HTERT RPE-1 (cell line): ENCODE measurements around the gene ABCC9.
"Not testable (repeated sequence)": the region's sequence is repeated elsewhere in the genome, so short reads cannot be mapped to it uniquely, and the experiment has no call there.

Source experiments
- in situ Hi-C: fragments of 300-500 bp; cut with MboI; formaldehyde crosslinking; loops from 4 replicates; pipeline ENCODE4 v1.14.3; 2020; ENCODE audit warnings: low sequenced_read_pairs

ABCC9 gene

DNA sequence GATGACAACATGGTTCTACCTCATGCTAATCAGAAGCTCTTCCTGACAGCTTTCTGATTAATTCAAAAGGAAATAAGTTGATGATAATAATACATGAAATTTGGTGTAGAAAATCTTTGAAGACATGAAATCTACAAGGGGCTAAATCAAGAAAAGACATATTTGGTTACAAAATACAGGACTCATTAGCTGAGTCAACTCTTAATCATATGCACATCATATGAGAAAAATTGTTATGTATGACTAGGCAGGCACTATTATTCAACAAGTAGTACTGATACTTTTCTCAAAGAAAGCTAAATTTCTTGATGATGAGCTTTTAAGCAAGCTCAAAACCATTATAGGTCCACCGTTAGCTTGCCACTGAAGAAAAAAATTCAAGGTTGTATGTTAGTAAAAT, 7.1 kb downstream of the ABCC9 start:
- in situ Hi-C loops = no loop called here

DNA sequence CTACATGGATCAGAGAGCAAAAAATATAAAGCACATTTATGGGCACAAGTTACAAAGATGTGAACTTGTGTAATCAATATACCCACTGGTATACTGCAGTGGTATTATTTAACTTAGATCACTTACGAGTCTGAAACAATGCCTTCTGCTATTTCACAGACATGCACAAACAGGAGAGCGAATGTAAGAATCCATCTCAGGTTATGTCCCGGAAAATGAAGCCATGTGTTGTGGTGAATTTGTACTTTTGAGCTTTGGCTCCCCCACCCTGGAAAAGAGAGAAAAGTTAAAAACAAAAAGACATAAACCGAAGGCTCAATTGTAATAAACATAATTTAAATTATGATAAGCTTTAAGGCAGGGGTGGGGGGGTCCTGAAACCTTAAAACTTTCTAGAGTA, 7.6 kb downstream of the ABCC9 start:
- in situ Hi-C loops = no loop called here

DNA sequence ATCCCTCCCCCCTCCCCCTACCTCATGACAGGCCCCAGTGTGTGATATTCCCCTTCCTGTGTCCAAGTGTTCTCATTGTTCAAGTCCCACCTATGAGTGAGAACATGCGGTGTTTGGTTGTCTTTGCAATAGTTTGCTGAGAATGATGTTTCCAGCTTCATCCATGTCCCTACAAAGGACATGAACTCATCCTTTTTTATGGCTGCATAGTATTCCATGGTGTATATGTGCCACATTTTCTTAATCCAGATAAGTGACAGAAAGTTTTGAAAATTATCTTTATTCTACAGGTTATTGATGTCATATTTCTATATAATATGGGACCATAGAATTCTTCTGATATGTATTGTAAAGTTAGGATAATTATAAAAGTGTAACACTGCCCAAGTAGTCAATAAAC, 11.3 kb downstream of the ABCC9 start:
- in situ Hi-C loops = not testable (repeated sequence)

DNA sequence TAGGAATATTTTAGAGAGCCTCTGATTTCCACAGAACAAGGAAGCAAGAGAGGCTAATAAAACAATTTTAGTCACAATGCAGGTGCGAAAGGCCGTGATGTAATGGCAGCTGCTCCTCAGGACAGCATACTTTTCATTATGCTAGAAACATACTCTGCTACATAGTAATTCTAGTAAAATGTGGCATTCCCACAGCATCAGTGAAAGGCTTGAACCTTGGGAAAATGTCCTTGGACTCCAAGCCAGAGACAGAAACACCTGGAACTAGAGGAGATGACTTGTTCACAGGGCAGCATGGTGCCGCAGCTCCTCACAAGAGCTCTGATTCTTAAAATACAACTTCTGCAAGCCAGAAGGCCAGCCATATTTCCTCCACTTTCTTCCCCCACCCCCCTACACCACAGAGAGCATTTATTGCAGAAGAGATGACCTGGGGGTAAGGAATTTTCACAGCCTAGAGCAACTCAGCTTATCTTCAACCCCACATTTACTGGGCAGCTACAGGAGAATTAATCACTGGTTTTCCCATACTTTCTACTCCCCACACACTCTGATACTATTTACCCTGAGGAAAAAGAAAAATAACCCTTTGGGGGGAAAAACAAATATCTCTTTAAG, 15.8 kb downstream of the ABCC9 start:
- in situ Hi-C loops = no loop called here

DNA sequence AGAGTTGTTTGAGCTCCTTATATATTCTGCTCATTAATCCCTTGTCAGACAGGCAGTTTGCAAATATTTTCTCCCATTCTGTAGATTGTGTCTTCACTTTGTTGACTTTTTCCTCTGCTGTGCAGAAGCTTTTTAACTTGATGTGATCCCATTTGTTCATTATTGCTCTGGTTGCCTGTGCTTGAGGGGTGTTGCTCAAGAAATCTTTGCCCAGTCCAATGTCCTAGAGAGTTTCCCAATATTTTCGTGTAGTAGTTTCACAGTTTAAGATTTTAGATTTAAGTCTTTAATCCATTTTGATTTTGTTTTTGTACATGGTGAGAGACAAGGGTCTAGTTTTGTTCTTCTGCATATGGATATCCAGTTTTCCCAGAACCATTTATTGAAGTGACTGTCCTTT, 19.8 kb downstream of the ABCC9 start:
- in situ Hi-C loops = no loop called here

DNA sequence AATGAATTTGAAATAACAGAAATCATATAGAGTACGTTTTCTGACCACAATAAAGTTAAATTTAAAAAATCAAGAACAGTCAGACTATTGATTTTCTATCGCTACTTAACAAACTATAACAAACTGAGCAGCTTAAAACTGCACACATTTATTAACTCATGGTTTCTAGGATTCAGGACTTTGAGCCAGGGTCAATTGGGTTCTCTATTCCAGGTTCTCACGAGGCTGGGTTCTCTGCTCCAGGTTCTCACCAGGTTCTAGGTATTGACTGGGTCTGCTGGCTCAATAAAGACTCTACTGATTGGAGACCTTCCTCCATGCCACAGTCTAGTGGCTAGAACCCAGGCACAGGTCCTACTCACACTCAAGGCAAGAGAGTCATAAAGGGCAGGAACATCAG, 22.8 kb downstream of the ABCC9 start:
- in situ Hi-C loops = no loop called here

DNA sequence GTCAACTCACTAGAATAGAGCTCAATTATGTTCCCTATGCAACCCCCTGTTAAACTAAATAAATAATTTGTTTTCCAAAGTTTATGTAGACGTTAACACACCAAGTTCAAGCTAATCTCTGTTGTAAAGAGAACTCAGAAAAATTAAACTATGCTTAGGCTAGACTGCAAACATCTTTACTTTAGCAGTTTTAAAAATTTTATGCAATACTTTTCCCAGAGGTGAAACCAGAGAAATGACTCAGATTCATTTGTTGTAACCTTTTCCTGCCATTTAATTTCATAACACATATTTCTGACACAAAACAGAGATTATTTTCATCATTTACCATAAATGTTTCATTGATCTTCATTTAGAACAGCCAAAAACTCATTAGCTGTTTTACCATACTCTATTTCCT, 27.4 kb downstream of the ABCC9 start:
- in situ Hi-C loops = no loop called here

DNA sequence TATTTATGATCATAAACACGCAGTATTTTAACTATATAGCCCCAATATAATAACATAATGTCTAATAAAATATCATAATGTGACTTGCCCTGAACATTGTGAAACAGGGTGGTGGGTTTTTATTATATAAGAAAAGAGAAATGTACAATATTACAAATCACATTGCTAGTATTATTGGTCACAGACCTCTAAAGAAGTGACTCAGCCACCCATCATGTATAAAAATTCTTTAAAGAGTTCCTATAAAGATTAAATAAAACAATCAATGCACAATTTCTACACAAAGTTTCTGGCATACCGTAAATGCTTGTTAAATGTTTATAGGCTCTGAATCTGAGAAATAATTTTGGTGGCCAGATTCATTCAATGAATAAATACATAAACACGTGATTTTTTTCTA, 28.9 kb downstream of the ABCC9 start:
- in situ Hi-C loops = no loop called here

DNA sequence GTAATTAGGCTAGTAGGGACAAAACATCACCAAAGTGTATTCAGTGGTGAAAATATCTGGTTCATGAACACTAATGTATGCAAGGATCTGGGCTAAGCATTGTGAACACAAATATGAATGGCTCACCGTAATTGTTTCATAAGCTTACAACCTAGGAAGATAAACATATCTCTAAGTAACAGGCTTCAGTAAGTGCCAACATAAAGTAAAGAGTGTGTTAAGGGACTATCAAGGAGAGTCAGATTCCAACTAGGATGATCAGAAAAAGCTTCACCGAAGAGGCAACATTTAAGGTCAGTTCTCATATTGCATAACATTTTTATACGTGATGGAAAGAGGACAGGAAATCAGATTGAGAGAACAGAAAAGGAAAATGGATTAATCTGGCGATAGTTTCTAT, 29.4 kb downstream of the ABCC9 start:
- in situ Hi-C loops = no loop called here

DNA sequence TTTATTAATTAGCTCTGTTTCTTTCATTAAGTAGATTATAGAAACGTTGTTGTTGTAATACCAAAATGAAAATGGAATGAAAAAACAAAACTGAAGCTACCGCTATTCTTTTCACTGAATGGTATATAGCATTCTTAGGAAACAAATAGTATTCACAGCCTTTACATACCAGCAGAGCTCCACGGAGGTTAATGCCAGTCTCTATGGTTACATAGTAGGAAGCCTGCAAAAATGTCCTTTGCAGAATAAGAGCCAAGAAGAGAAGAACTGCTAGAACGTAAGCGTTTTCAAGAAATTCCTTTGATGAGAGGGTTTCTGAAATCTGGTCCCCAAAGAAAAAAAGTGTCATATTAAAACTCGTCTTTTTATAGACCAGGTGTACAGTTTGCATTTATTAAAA, 30.6 kb downstream of the ABCC9 start:
- in situ Hi-C loops = no loop called here

DNA sequence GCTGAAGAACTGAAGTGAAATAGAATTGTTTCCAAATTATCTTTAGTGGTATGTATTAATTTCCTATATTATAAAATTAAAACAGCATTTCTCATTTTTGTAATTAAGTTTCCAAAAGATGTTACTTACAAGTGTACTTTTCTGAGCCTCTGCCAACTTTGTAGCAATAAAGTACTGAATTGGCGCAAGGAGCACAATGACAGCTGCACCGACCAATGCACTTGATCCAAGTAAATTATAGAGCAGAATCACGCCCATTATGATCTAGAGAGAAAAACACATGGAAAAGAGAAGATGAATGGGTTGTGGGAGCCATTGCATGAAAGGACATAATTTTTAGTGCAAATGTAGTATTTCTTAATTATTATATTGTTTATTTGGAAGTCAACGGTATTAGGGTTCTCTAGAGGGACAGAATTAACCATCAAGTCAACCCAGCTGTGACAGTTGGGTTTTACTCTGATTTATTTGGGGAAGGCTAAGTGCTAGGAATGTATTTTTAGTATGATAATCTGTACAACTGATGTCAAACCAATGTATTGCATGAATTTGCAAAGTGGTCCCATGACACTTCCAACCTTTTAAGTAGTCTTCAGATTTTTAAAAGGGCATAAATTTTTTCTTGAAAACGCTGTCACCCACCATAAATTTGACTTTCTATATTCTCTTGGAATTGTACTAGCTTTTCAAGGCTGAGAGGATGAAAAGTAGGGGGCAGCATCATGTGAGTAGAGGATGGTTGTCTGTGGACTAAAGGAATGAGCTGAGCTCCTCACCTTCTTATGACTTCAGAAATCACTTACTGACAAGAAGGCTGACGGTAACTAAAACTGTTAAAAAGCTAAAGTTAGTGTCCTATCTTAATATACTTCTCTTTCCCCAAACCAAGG, 33.0 kb downstream of the ABCC9 start:
- in situ Hi-C loops = no loop called here

DNA sequence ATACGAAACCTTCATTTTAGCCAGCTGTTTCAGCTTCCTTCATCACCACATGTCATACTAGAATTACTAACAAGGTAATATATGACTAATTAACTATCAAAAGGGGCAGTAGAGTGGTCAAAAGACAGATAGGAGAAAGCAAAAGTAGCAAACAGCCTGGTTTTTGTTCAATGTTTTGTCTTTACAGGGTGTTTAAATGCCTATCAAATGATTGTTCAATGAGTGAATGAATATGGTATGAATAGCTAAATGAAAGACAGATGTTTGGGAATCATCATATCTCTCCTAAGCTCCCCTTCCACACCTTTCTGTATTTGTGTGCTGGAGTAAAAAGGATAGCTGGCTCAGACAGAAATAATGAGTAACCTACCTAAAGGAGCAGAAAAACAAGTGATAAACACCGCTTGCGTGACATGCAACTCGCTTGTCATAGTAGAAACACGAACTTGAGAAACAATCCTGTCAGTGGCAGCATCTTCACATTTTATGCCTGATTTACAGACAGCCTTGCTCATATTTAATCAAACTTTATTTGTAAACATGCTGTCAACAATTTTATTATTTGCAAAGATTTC, 34.2 kb downstream of the ABCC9 start:
- in situ Hi-C loops = no loop called here

DNA sequence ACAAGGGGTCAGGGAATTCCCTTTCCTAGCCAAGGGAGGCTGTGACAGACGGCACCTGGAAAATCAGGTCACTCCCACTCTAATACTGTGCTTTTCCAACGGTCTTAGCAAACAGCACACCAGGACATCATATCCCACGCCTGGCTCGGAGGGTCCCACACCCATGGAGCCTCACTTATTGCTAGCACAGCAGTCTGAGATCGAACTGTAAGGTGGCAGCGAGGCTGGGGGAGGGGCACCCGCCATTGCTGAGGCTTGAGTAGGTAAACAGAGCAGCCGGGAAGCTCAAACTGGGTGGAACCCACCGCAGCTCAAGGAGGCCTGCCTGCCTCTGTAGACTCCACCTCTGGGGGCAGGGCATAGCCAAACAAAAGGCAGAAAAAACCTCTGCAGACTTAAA, 41.7 kb downstream of the ABCC9 start:
- in situ Hi-C loops = not testable (repeated sequence)

DNA sequence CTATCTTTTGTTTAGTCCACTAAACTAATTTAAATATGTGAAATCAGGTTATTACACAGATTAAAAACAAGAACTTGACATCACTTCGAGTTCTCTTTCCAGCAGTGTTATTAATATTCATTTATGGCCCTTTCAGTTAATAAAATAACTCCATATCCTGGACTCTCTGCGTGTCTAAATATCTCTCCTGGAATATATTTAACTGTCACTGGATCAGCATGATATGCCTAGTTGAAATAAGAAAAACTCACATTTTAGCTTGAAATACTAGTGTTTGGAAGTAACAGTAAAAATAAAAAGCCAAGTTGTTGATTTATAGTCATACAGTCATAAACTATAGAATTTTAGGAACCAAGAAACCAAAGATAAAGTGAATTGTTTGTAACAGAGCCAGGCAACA, 45.6 kb downstream of the ABCC9 start:
- in situ Hi-C loops = no loop called here

DNA sequence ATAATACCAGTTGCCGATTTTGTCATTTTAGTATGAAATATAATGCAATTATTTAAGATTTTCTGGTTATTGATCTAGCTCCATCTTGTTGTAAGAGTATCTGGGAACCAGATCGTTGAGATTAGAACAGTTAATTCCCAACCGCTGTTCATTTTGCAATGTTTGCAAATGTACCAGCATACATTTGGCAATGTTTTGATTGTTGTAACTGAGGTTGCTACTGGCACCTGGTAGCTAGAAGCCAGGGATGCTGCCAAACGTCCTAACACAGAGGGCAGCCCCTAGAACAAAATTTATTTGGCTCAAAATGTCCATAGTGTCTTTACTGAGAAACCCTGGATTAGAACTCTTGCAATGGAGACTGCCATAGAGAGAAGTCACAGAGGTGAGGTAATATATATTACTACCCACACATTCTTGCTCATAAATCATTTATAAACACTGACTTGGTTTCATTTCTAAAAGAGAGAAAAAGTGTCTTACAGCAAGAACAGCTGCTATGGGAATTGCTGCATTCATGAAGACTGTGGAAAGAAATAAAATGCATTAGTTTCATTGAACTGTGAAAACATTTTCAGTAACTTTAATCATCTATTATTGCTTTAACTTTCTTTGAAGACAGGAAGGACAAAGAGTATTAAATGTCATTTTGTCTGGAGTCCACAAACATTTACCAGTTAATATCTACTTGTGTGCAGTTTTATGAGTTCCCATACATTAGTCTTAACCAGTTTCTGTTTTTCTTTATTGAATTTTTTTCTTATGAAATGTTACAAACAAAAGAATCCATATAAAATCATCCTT, 46.2 kb downstream of the ABCC9 start:
- in situ Hi-C loops = no loop called here

DNA sequence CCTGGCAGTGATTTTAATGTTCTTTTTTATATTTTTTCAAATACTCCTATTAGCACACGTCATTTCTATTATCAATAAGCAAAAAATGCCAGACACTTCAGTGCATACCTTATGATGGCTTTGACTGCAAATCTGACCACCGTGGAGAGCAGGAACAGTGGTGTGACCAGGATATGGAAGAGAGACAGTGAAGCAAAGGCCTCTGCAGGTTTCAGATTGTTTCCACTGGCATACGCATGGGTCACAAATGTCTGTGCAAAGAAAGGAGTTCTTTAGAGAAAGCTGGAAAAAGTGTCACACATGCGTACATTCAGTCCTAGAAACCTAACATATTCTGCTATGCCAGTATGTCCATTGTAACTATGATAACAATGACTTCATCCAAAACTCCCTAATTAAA, 47.3 kb downstream of the ABCC9 start:
- in situ Hi-C loops = no loop called here

DNA sequence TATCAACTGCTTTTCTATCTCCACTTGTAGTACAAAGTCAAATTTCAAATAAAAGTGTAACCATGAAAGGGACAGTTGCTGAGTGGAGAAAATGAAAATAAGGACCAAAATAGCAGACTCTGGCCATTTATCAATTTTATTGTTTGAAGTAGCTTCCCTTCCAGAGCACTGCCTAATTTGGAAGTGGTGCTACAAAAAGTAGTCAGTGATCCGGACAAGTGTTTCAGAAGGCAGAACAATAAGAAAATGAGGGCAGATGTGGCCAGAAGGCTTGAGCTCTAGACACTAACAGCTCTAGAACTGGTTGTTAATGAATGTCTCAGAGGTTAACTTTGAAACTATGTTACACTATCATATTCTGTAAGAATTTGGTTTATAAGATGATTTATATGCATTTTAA, 48.9 kb downstream of the ABCC9 start:
- in situ Hi-C loops = no loop called here

DNA sequence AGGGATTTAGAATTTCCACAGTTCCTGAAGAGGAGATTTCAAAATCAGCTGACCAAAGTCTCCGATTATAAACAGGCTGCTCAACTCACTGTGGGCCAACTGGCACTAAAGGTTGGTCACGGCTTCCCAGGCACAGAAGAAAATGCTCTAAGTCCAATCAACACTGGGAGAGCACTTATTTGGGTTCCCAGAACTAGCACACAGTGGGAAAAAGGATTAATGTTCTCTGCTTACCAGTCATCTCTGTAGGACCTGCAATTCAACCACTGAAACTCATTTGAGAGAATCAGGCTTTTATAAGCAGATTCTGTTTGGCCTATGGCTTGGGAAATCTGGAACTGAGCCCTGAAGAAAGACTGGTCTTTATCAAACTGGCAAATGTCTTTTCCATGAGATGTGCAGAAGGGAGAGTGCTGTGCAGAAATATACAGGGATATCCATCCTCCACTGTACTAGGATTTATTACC, 49.4 kb downstream of the ABCC9 start:
- in situ Hi-C loops = no loop called here

DNA sequence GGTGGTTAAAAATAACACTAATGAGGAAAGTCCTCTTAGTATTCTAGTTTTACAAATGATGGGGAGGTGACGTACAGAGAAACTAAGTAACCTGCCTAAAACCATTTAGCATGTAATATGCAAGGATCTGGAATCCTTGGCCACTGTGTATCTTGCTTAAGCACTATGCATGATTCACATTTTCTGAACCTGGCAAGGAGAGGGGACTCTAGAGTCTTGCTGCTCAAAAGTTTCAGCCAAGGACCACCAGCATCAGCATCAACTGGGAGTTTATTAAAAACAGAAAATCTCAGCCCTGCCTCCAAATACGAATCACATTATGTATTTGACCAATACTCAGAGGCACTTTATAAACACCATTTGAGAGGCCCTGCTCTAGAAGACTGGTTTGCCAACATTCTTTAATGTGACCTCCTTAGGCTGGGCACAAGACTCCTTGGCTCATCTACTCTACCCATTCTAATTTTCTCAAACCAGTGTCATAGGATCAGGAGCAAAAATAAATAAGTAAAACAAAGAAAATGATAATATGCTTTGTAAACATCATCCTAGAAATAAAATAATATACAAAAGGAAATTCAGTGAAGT, 52.9 kb downstream of the ABCC9 start:
- in situ Hi-C loops = no loop called here

DNA sequence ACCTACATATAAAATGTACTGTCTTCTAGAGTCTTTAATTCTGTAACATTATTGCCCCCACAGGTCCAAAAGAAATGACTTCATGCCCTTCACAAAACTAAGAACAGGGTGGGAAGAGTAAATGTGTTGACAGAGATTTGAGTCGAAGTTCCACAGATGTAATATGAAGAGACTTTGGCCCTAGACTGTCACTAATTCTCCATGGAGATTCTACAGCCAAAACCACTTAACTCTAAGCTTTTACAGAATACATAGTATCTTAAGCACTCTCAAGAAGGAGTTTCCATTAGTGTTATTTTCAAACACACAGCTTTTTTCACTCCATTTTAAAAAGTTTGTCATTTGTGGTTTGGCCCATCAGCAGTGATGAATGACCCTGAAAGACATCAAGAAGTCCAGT, 56.3 kb downstream of the ABCC9 start:
- in situ Hi-C loops = no loop called here

DNA sequence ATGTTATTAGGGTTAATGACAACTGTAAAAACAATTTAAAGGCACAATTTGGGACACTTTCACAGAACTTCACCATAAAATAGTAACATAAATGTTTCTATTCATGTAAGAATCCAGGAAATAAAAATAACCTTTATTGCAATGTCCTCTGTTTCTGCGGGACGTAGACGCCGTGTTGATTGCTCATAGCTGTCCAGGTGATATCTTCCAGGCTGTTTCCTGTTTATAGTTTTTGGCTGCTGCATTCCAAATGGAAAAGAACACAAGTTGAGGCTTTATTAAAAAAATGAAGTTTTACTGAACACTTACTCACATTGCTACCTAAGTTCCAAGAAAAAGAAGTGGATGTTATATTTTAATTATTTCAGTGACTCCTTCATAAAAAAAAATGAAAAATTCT, 58.6 kb downstream of the ABCC9 start:
- in situ Hi-C loops = no loop called here
